Lower lobe of right lung (tissue), 2 donors: Measurements from ENCODE around the gene OSBPL3. TPM values are rescaled to one million over a fixed set of nuclear protein-coding genes. Genes with fewer than 3 reads are reported as not detected.

ENCODE experiments used
- ATAC-seq, 2 donors: fragments of 200-7000 bp; cut with Tn5 transposase; one replicate each; pipeline ENCODE4 v1.9.1; 2020 to 2022; ENCODE audit warnings: mild to moderate bottlenecking in 2 of 2, moderate library complexity in 2 of 2
- DNase-seq: peaks from one replicate; pipeline ENCODE4 v3.0.0-alpha.2; 2020
- H3K27ac ChIP-seq: fragments of 200-600 bp; one replicate; pipeline ENCODE4 v1.8.0; 2022
- H3K27me3 ChIP-seq: fragments of 200-600 bp; one replicate; pipeline ENCODE4 v1.8.0; 2022; ENCODE audit warnings: low read depth
- H3K36me3 ChIP-seq: fragments of 200-600 bp; one replicate; pipeline ENCODE4 v1.8.0; 2022; ENCODE audit warnings: mild to moderate bottlenecking
- H3K4me1 ChIP-seq: fragments of 200-600 bp; one replicate; pipeline ENCODE4 v1.8.0; 2022
- H3K4me3 ChIP-seq: fragments of 200-600 bp; one replicate; pipeline ENCODE4 v1.8.0; 2022; ENCODE audit warnings: mild to moderate bottlenecking
- H3K9me3 ChIP-seq: fragments of 200-600 bp; one replicate; pipeline ENCODE4 v1.8.0; 2022
- CTCF ChIP-seq: fragments of 200-600 bp; IDR thresholded peaks from one replicate; pipeline ENCODE4 v1.8.0; 2022; ENCODE audit warnings: antibody characterized with exemption, mild to moderate bottlenecking
- intact Hi-C: fragments of 100-400 bp; cut with DNase I; formaldehyde crosslinking; loops from one replicate; pipeline ENCODE4 v1.11.0; 2022
- total RNA-seq: library from RNA; stranded (reverse); fragmentation: NEBNext Ultra II Directional; extraction: Animal tissue kit (Norgen Biotek cat#: 25700); gene quantifications from one replicate; pipeline ENCODE4 v1.2.1, GENCODE V29; 2021
- donor health status: DM: no; HTN: yes; CAD: no; lungs with severe emphysema.

OSBPL3 gene
- total RNA-seq, 1 donor from 2014 or later = 24.9 TPM

- no peaks in the 10 kb centered on the region for H3K36me3 ChIP-seq
- no peaks in the 10 kb centered on the region for H3K27me3 ChIP-seq
- no peaks in the 10 kb centered on the region for H3K9me3 ChIP-seq
- intact Hi-C loops = no loop called here
- H3K27ac ChIP-seq = no peak overlapping the region
- no peaks in the 10 kb centered on the region for H3K4me1 ChIP-seq
- no peak overlapping the region for H3K4me3 ChIP-seq
- ATAC-seq = no peak
- TF ChIP-seq CTCF = no peak
- no peak for DNase-seq
These were observed 212.0 kb downstream of the OSBPL3 start for GRCh38 chr7:24767878-24768569.

GRCh38 chr7:24764972-24765744, 214.8 kb downstream of the OSBPL3 start:
- Histone ChIP-seq H3K4me3 (no peak overlapping the region), H3K4me1 (no peaks in the 10 kb centered on the region), H3K9me3 (no peaks in the 10 kb centered on the region), H3K27ac (no peak overlapping the region), H3K36me3 (no peaks in the 10 kb centered on the region), H3K27me3 (no peaks in the 10 kb centered on the region)
- DNase-seq (no peak), ATAC-seq (no peak)
- intact Hi-C loops = no loop called here
- TF ChIP-seq CTCF = no peak

- H3K27me3 ChIP-seq = no peaks in the 10 kb centered on the region
- intact Hi-C loops = no loop called here
- ATAC-seq (no peak), DNase-seq (no peak)
- no peaks in the 10 kb centered on the region for H3K9me3 ChIP-seq
- H3K36me3 ChIP-seq = no peaks in the 10 kb centered on the region
- H3K4me1 ChIP-seq = no peaks in the 10 kb centered on the region
- TF ChIP-seq CTCF = no peak
- H3K4me3 ChIP-seq = no peak overlapping the region
- H3K27ac ChIP-seq = no peak overlapping the region
These were observed 216.0 kb downstream of the OSBPL3 start for GRCh38 chr7:24764011-24764410.

GRCh38 chr7:24763303-24763901, 216.6 kb downstream of the OSBPL3 start:
- TF ChIP-seq CTCF = no peak
- DNase-seq = no peak
- no peaks in the 10 kb centered on the region for H3K27me3 ChIP-seq
- no peaks in the 10 kb centered on the region for H3K36me3 ChIP-seq
- intact Hi-C loops = no loop called here
- H3K4me1 ChIP-seq = peaks cover 1% of the 10 kb centered on the region
- ATAC-seq = no peak
- H3K4me3 ChIP-seq = no peak overlapping the region
- H3K27ac ChIP-seq = no peak overlapping the region
- no peaks in the 10 kb centered on the region for H3K9me3 ChIP-seq

- TF ChIP-seq CTCF = no peak
- no peak for DNase-seq
- Histone ChIP-seq H3K4me3 (no peak overlapping the region), H3K4me1 (peaks cover 7% of the 10 kb centered on the region), H3K9me3 (no peaks in the 10 kb centered on the region), H3K36me3 (no peaks in the 10 kb centered on the region), H3K27ac (no peak overlapping the region), H3K27me3 (no peaks in the 10 kb centered on the region)
- ATAC-seq = no peak
- intact Hi-C loops = no loop called here
These were observed 217.2 kb downstream of the OSBPL3 start for GRCh38 chr7:24762771-24763170.
